Right hindlimb (tissue), 1 donor: ENCODE measurements around the gene LBX1.

ENCODE experiments used
- DNase-seq: peaks from one replicate; pipeline ENCODE4 v3.0.0-alpha.2; 2018

LBX1 gene

GRCh38 chr10:101241840-101242707 is 12.8 kb upstream of the LBX1 start:
- DNase-seq, result no peak

GRCh38 chr10:101238732-101239105 is 9.5 kb upstream of the LBX1 start:
- DNase-seq, result no peak

GRCh38 chr10:101237982-101238731 is 8.9 kb upstream of the LBX1 start:
- DNase-seq, result no peak

- no peak for DNase-seq
These were observed 8.1 kb upstream of the LBX1 start for GRCh38 chr10:101237081-101237981.

GRCh38 chr10:101236376-101237080 is 7.3 kb upstream of the LBX1 start:
- no peak for DNase-seq

GRCh38 chr10:101235766-101236165 is 6.5 kb upstream of the LBX1 start:
- DNase-seq, result no peak

GRCh38 chr10:101234333-101234732 is 5.1 kb upstream of the LBX1 start:
- DNase-seq, result no peak

GRCh38 chr10:101233863-101234262 is 4.6 kb upstream of the LBX1 start:
- no peak for DNase-seq

GRCh38 chr10:101233443-101233842 is 4.2 kb upstream of the LBX1 start:
- DNase-seq, result no peak

GRCh38 chr10:101231912-101232689 is 2.8 kb upstream of the LBX1 start:
- no peak for DNase-seq

GRCh38 chr10:101231092-101231491 is 1.8 kb upstream of the LBX1 start:
- no peak for DNase-seq

- no peak for DNase-seq
These were observed 1.1 kb upstream of the LBX1 start for GRCh38 chr10:101230183-101230917.

- no peak for DNase-seq
These were observed 347 bp downstream of the LBX1 start for GRCh38 chr10:101228966-101229265.

- no peak for DNase-seq
These were observed 904 bp downstream of the LBX1 start for GRCh38 chr10:101228153-101228965.

- DNase-seq, result no peak
These were observed 1.7 kb downstream of the LBX1 start for GRCh38 chr10:101227429-101228152.

- DNase-seq, result no peak
These were observed 2.5 kb downstream of the LBX1 start for GRCh38 chr10:101226491-101227428.

GRCh38 chr10:101225846-101226421 is 3.3 kb downstream of the LBX1 start:
- no peak for DNase-seq
